GM12801 (cell line): Measurements from ENCODE around the gene CDK19.

ENCODE experiments used
- CTCF ChIP-seq: IDR thresholded peaks from one replicate; pipeline ENCODE4 v1.5.1; 2011; ENCODE audit warnings: control low read depth; ENCODE audit not compliant: insufficient read length; ENCODE audit errors: extremely low read depth

CDK19 gene

DNA sequence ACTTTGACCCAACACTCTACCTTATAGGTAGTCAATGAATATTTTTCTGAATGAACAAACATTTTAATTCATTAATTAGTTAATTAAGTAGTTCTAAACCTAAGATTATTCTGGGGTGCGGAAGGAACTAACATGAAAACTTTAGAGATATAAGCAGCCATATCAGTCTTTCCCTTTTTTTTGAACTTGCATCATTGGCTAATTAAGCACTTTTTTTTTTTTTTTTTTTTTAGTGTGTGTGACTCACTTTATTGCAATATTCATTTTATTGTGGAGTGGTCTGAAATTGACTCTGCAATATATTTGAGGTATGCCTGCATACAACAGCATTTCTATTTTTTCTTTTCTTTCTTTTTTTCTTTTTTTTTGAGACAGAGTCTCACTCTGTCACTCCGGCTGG, 37.5 kb upstream of the CDK19 start:
- TF ChIP-seq CTCF, result no peak

- TF ChIP-seq CTCF, result no peak
Measured at GRCh38 chr6:110849781-110850180, 34.5 kb upstream of the CDK19 start.

GRCh38 chr6:110841266-110841665, 26.0 kb upstream of the CDK19 start:
- no peak for TF ChIP-seq CTCF

DNA sequence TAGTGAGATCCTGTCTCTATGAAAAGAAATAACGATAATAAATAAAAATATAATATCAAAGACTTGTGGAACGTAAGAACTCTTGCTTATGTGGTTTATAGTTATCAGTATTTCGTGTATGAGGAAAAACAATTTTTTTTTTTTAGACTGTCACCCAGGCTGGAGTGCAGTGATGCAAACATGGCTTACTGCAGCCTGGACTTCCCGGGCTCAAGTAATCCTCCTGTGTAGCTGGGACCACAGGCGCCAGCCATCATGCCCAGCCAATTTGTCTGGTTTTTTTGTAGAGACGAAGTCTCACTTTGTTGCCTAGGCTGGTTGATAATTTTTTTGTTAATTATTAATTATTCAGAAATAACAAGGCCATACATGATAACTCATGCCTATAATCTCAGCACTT, 18.6 kb upstream of the CDK19 start:
- no peak for TF ChIP-seq CTCF

DNA sequence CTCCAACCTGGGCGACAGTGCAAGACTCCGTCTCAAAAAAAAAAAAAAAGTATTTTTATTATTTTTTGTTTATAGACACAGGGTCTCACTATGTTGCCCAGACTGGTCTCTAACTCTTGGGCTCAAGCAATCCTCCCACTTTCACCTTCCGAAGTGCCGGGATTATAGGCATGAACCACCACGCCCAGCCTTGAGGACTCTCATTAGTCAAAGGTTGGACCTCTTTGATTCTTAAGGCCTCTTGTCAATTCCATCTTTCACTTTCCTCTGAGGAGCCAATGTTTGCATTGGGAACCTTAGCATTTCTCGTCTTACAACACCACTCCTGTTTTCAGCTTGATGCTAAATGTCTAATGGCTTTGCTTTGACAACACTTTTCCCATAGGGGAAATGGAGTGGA, 16.1 kb upstream of the CDK19 start:
- no peak for TF ChIP-seq CTCF

- no peak for TF ChIP-seq CTCF
Measured at GRCh38 chr6:110828396-110828795, 13.1 kb upstream of the CDK19 start.

- no peak for TF ChIP-seq CTCF
Measured at GRCh38 chr6:110826236-110827129, 11.2 kb upstream of the CDK19 start.
